T-helper 2 cell treated with Interferon-gamma antibody and Interleukin-4, amounts not matched to agents 5 μg/mL and 100 μg/mL, for 36 hours (primary cell): Measurements from ENCODE around the gene CRYBA4.
A peak's percentile ranks its signal among the peaks of the same experiment; 100 is the strongest.

ENCODE experiments used
- DNase-seq: peaks from one replicate; pipeline ENCODE4 v3.0.0; 2021; ENCODE audit warnings: low spot score
- H3K27ac Mint-ChIP-seq: one replicate; pipeline ENCODE4 v1.8.0; 2021; ENCODE audit warnings: mild to moderate bottlenecking, mixed read lengths
- H3K27me3 Mint-ChIP-seq: one replicate; pipeline ENCODE4 v1.8.0; 2021; ENCODE audit warnings: low read depth, mixed read lengths
- H3K36me3 Mint-ChIP-seq: one replicate; pipeline ENCODE4 v1.8.0; 2021; ENCODE audit warnings: low read depth, mixed read lengths
- H3K4me1 Mint-ChIP-seq: one replicate; pipeline ENCODE4 v1.8.0; 2021; ENCODE audit warnings: low read depth, mixed read lengths
- H3K4me3 Mint-ChIP-seq: one replicate; pipeline ENCODE4 v1.8.0; 2022; ENCODE audit warnings: mild to moderate bottlenecking, moderate library complexity, mixed read lengths
- H3K9me3 Mint-ChIP-seq: one replicate; pipeline ENCODE4 v1.8.0; 2021; ENCODE audit warnings: mixed read lengths

Gene CRYBA4

DNA sequence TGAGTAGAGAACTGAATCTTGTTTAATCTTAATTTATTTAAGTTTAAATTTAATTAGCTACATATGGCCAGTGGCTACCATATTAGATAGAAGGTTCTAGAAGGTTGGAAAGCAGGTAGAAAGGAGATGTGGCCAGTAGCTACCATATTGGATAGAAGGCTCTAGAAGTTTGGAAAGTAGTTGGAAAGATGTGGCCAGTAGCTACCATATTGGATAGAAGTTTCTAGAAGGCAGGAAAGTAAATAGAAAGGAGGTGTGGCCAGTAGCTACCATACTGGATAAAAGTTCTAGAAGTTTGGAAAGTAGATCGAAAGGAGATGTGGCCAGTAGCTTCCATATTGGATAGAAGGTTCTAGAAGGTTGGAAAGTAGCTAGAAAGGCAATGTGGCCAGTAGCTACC lies 2.2 kb downstream of the CRYBA4 start:
- H3K9me3 Mint-ChIP-seq: no peaks in the 10 kb centered on the region
- no peak for DNase-seq
- no peaks in the 10 kb centered on the region for H3K36me3 Mint-ChIP-seq
- no peak overlapping the region for H3K4me3 Mint-ChIP-seq
- peaks cover 5% of the 10 kb centered on the region for H3K4me1 Mint-ChIP-seq
- peaks cover 2% of the 10 kb centered on the region for H3K27me3 Mint-ChIP-seq
- no peak overlapping the region for H3K27ac Mint-ChIP-seq

DNA sequence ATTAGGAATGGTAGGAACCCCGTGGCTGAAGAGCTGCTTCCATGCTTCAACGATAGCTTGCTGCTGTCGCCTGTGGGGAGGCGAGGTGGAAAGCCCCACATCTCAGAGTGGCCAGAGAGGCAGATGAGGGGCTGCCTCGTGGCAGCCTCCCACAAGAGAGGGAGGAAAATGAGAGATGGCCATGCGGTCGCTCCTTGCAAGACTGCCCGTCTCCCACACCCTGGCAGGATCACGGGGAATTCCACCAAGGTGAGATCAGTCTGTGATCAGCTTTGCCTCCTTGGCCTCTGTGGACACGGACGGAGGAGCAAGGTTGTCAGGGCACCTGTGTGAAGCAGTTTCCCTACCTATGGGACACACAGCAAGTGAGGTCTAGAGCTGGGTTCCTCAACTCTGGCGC lies 3.0 kb downstream of the CRYBA4 start:
- Mint-ChIP-seq H3K27ac (no peak overlapping the region), H3K36me3 (no peaks in the 10 kb centered on the region), H3K4me1 (peaks cover 5% of the 10 kb centered on the region), H3K27me3 (peaks cover 2% of the 10 kb centered on the region), H3K4me3 (no peak overlapping the region), H3K9me3 (no peaks in the 10 kb centered on the region)
- DNase-seq: no peak

DNA sequence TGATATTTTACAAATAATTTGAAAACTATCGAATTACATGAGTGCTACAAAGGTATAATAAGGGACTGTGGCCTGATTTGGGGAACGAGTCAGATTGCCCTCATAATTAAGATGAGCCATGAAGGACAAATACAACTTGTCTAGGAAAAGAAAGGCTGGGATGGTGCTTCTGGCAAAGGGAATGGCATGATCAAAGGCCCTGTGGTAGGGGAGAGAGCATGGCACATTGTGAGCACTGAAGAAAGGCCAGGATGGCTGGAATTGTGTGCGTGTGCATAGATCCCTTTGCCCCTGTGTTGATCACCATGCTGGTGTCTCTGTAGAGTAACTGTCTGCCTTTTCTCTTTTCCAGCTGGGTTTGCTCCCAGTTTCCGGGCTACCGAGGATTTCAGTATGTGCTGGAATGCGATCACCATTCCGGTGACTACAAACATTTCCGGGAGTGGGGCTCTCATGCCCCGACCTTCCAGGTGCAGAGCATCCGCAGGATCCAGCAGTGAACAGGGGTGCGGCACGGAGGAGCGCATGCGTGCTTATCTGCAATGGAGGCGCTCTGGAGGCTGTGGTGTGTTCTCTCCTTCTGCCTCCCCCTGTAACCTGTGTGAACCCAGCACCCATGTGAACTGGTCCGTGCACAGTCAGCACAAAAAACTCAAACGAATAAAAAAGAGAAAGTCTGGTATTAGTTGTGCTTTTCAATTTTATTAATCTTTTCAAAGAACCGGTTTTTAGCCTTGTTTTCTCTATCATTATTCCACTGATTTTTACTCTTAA lies 8.4 kb downstream of the CRYBA4 start:
- no peak for DNase-seq
- no peak overlapping the region for H3K4me3 Mint-ChIP-seq
- H3K27me3 Mint-ChIP-seq: peaks cover 6% of the 10 kb centered on the region
- peaks cover 13% of the 10 kb centered on the region for H3K4me1 Mint-ChIP-seq
- H3K27ac Mint-ChIP-seq: no peak overlapping the region
- H3K9me3 Mint-ChIP-seq: peaks cover 4% of the 10 kb centered on the region
- H3K36me3 Mint-ChIP-seq: no peaks in the 10 kb centered on the region

DNA sequence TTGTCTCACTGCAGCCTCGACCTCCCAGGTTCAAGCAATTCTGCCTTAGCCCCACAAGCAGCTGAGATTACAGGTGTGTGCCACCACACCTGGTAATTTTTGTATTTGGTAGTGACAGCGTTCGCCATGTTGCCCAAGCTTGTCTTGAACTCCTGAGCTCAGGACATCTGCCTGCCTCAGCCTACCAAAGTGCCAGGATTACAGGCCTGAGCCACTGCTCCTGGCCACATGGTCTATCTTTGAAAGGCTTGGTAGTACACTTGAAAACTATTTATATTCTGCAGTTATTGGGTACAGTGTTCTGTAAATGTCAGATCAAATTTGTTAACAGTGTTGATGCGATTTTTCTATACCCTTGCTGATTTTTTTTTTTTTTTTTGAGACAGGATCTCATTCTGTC lies 9.5 kb downstream of the CRYBA4 start:
- Mint-ChIP-seq H3K27me3 (peaks cover 6% of the 10 kb centered on the region), H3K4me3 (no peak overlapping the region)

DNA sequence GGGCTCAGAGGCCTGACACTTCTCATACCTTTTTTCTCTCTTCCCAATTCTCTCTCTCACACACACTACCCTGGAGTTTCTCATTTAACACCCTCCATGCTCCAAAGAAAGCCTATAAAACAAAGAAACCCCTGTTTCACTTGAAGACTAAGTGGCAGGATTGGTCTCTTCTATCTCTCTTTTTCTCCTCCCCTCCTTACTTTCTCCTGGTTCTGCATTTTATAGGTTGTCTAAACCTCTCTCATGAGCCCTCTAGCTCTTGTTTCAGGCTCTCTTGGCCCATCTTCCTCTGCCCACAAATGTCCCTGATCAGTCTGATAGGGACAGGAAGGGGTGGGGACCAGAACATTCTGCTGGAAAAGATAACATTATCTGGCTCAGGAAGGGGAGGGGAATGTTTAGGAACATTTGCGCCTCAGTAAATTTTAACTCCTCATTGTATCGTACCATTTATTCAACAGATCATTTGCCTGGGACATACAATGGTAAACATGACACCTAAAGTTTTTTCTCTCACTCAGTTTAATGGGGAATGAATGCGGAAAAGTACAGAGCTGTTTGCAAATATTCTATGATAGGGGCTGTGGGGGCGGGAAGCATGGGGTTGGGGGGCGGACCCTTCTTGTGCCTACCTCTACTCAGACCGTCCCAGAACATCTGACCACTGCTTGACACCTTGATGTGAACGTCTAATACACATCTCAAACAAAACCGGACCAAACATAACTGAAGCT lies 10.8 kb downstream of the CRYBA4 start:
- Mint-ChIP-seq H3K36me3 (no peaks in the 10 kb centered on the region), H3K9me3 (peaks cover 4% of the 10 kb centered on the region), H3K27me3 (peaks cover 4% of the 10 kb centered on the region), H3K4me1 (peaks cover 7% of the 10 kb centered on the region), H3K4me3 (no peak overlapping the region), H3K27ac (no peak overlapping the region)
- no peak for DNase-seq

More for the DNA sequence above, 9.5 kb downstream of the CRYBA4 start:
- no peak for DNase-seq
- H3K4me1 Mint-ChIP-seq: peaks cover 13% of the 10 kb centered on the region
- H3K27ac Mint-ChIP-seq: no peak overlapping the region
- H3K36me3 Mint-ChIP-seq: no peaks in the 10 kb centered on the region
- H3K9me3 Mint-ChIP-seq: peaks cover 4% of the 10 kb centered on the region

DNA sequence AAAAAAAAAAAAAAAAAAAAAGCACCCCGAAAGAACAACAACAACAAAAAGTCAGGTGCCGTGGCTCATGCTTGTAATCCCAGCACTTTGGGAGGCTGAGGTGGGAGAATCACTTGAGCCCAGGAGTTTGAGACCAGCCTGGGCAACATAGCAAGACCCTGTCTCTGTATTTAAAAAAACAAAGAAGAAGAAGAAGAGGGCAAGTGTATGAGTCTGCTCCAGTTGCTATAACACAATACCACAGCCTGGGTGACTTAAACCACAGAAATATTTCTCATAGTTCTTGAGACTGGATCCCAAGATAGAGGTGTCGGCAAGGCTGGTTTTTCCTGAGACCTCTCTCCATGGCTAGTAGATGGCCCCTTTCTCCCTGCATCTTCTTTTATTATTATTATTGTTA lies 12.4 kb downstream of the CRYBA4 start:
- DNase-seq: no peak
- H3K4me3 Mint-ChIP-seq: no peak overlapping the region
- peaks cover 7% of the 10 kb centered on the region for H3K4me1 Mint-ChIP-seq
- peaks cover 4% of the 10 kb centered on the region for H3K27me3 Mint-ChIP-seq
- no peaks in the 10 kb centered on the region for H3K36me3 Mint-ChIP-seq
- peaks cover 4% of the 10 kb centered on the region for H3K9me3 Mint-ChIP-seq
- H3K27ac Mint-ChIP-seq: no peak overlapping the region

DNA sequence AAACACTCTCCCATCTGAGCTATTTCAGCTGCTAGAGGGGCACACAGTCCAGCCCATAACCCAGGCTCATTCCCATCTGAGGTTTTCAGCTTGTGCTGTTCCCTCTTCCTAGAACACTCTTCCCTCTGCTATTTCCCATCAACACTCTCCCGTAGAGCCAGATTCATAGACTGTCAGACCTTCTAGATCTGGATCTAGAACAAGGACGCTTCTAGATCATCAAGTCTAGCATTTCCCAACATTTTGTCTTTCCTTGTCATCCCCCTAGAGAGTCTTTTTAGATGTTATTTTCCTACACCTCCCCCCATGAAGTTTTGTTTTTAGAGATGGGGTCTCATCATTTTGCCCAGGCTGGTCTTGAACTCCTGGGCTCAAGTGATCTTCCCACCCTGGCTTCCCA lies 13.4 kb downstream of the CRYBA4 start:
- Mint-ChIP-seq H3K36me3 (no peaks in the 10 kb centered on the region), H3K4me3 (no peak overlapping the region), H3K9me3 (peaks cover 4% of the 10 kb centered on the region), H3K27me3 (peaks cover 4% of the 10 kb centered on the region), H3K4me1 (peaks cover 9% of the 10 kb centered on the region), H3K27ac (no peak overlapping the region)
- DNase-seq: no peak

DNA sequence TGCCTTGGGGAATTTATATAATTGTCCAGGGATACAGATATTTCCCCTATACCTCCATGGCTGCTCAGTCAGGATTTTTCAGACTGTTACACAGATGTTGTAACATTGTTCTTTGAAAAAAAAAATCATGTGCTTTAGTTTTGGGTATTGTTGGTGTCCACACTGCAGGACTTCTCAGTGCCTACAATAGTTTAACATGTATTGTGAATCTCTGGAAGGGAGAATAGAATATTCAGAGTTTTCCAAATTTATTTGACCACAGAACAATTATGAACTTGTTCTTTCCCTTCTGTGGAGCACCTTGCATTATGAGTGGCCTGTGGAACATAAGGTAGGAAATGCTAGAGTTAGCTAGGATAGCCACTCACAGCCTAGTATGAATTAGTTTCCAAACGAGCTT lies 14.5 kb downstream of the CRYBA4 start:
- Mint-ChIP-seq H3K4me1 (peaks cover 9% of the 10 kb centered on the region), H3K9me3 (no peaks in the 10 kb centered on the region), H3K4me3 (no peak overlapping the region), H3K36me3 (no peaks in the 10 kb centered on the region), H3K27me3 (peaks cover 4% of the 10 kb centered on the region), H3K27ac (no peak overlapping the region)
- DNase-seq: no peak

DNA sequence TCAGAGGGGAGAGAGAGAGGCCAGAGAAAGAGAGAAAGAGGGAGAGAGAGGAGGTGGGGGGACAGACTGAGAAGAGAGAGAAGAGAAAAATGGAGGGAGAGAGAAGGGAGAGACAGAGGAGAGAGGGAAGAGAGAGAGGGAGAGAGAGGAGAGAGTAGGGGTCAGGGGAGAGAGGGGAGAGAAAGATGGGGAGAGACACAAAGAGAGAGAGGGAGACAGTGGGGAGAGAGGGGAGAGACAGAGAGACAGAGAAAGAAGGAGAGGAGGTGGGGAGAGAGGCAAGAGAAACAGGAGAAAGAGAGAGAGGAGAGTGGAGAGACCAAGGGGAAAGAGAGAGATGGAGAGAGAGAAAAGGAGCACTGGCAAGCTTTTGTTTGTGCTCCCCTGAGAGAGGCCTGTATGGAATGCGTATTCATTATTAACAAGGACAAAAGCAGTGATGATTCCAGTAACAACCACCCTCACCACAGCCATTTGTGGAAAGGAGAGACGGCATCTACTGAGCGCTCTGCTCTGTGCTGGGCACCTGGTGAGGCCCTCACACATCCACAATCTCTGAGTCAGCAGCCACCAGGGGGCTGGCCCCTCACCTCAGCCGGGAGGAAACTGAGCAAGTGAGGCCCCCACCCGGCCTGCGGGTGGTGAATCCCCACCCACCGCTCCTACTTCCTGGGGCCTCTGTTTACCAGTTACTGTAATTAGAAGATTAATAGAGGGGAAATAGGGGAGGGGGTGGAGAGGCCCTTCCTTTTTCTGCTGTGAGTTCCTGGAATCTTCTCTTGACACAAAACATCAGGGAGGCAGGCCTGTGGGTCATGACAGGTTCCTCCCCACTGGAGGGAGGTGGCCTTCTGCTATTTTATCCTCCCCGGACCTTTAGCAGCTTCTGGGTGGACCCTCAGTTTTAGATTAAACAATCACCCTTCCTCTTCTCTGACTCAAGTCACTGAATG lies 21.0 kb downstream of the CRYBA4 start:
- Mint-ChIP-seq H3K36me3 (no peaks in the 10 kb centered on the region), H3K27me3 (peaks cover 2% of the 10 kb centered on the region), H3K4me1 (peaks cover 59% of the 10 kb centered on the region), H3K27ac (peak overlapping the region; percentile 92), H3K9me3 (no peaks in the 10 kb centered on the region), H3K4me3 (peak overlapping the region; percentile 68)
- peak; percentile 78 for DNase-seq

DNA sequence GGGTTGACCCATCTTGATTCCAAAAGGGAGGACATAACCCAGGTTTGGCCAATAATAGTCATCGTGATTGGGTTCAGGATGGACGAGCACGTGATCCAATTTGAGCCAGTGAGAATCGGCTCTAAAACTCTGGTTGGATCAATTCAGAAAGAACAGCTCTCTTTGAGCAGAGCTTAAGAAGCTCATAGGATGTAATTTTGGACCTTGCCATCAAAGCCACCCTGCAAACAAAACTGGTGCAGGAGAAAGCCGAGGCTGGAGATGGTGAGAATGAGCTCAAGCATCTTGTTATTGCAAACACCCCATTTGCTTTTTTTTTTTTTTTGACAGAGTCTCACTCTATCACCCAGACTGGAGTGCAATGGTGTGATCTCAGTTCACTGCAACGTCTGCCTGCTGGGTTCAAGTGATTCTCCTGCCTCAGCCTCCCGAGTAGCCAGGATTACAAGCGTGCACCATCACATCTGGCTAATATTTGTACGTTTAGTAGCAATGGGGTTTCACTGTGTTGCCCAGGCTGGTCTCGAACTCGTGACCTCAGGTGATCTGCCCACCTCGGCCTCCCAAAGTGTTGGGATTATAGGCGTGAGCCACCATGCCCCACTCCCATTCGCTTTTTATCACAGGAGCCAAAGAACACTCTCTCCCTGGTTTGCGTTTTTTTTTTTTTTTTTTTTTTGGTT lies 21.8 kb downstream of the CRYBA4 start:
- Mint-ChIP-seq H3K4me1 (peaks cover 67% of the 10 kb centered on the region), H3K36me3 (no peaks in the 10 kb centered on the region), H3K9me3 (no peaks in the 10 kb centered on the region), H3K27me3 (peaks cover 2% of the 10 kb centered on the region), H3K4me3 (peak overlapping the region; percentile 68), H3K27ac (peak overlapping the region; percentile 92)
- no peak for DNase-seq

DNA sequence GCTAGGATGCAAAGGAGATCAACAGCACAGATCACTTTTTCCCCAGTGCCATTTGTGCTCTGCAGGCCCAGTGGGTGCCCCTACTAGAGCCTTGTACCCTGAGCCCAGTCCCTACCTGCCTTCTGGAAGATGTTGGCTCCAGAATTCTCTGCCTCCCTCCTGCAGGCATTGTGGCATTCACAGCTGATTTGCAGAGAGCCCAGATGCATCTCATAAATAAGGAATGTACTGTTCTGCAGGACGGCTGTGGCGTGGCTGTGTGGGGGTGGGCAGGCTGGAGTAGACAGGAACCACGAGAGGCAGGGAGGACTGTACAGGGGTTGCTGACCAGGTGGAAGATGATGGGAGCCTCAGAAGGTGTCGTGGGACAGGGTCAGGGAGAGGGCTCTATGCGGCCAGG lies 24.4 kb downstream of the CRYBA4 start:
- H3K27me3 Mint-ChIP-seq: peaks cover 3% of the 10 kb centered on the region
- no peaks in the 10 kb centered on the region for H3K9me3 Mint-ChIP-seq
- H3K4me1 Mint-ChIP-seq: peaks cover 78% of the 10 kb centered on the region
- H3K36me3 Mint-ChIP-seq: no peaks in the 10 kb centered on the region
- no peak for DNase-seq
- peak overlapping the region; percentile 28 for H3K27ac Mint-ChIP-seq
- H3K4me3 Mint-ChIP-seq: no peak overlapping the region

DNA sequence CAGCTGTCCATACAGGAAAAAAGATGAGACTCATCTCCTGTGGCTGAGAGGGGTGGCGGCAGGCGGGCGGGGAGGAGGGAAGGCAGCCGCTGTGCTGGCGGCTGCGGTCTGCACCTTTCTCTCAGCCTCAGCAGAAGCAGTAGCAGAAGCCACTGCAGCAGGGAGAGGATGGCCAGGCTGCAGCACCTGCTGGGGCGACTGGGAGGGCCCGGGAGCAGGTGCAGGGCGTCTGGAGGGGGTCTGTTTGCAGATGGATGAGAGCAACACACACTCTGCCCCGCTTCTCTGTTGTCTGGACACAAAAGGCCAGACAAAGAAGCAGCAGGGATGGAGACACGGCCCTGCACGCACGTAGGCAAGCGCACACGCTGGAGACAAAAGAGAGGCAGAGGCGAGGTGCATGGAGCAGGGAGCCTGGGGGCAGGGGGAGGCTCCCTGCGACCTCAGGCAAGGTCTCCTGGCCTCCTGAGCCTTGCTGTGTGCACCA lies 26.3 kb downstream of the CRYBA4 start:
- peaks cover 5% of the 10 kb centered on the region for H3K27me3 Mint-ChIP-seq
- peak overlapping the region; percentile 50 for H3K27ac Mint-ChIP-seq
- H3K4me3 Mint-ChIP-seq: peak overlapping the region; percentile 73
- H3K9me3 Mint-ChIP-seq: no peaks in the 10 kb centered on the region
- H3K36me3 Mint-ChIP-seq: no peaks in the 10 kb centered on the region
- DNase-seq: peak; percentile 26
- peaks cover 63% of the 10 kb centered on the region for H3K4me1 Mint-ChIP-seq
